Measurements from ENCODE around the gene PSMD12.
"Not testable (repeated sequence)": the region's sequence is repeated elsewhere in the genome, so short reads cannot be mapped to it uniquely, and the experiment has no call there.

Gene PSMD12

DNA sequence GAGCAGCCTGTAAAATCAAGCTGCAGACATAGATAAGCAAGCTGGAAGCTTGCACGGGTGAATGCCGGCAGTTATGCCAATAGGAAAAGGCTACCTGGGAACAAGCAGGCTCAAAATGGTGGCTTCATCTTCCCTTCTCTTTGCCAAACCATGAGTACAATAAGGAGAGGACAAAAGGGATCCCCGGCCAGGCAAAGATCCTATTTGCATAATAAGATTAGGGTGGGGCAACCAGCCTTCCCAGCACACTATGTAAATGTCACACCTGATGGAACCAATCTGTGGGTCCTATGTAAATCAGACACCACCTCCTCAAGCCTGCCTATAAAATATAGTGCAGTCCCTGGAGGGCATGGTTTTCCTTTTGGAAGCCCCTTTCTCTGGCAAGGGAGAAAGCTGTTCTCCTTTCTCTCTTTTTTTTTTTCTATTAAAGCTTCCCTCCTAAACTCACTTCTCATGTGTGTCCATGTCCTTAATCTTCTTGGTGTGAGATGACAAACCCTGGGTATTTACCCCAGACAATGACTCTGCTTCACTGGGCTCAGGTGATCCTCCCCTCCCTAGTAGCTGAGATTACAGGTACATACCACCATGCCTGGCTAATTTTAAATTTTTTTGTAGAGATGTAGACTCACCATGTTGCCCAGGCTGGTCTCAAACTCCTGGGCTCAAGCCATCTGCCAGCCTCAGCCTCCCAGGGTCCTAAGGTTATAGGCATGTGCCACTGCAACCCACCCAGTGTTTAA is 44.2 kb downstream of the PSMD12 start:
- in situ Hi-C loops (cut with MboI; ENCODE audit: low pct_unique_long_range_greater_than_20kb, low sequenced_read_pairs) = no loop called here
- DNase-seq = peak; percentile 42

DNA sequence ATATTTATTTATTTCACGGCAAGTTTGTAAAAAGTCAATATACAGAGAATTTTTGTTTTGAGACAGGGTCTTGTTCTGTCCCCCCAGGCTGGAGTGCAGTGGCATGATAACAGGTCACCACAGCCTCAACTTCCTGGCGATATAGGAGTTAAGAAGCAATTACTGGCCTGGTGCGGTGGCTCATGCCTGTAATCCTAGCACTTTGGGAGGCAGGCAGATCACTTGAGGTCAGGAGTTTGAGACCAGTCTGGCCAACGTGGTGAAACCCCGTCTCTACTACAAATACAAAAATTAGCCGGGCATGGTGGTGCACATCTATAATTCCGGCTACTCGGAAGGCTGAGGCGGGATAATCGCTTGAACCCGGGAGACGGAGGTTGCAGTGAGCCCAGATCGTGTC is 44.9 kb downstream of the PSMD12 start:
- DNase-seq; in situ Hi-C loops (cut with MboI; ENCODE audit: low pct_unique_long_range_greater_than_20kb, low sequenced_read_pairs): not testable (repeated sequence)

DNA sequence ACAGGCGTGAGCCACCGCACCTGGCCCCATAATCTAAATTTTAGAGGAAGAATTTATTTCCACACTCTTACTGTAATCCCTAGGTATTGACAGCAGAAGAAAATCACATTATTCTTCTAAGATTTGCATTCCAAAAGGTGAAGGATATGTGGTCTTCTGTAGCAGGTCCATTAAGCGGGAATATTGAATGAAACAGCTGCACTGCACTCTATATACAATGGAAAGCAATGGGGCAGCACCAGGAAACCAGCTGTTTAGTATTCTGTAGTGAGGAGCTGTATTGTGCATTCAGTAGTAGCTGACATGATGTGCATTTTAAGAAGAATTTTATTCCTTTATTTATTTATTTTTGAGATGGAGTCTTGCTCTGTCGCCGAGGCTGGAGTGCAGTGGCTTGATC is 49.6 kb downstream of the PSMD12 start:
- in situ Hi-C loops (cut with MboI; ENCODE audit: low pct_unique_long_range_greater_than_20kb, low sequenced_read_pairs) = no loop called here

DNA sequence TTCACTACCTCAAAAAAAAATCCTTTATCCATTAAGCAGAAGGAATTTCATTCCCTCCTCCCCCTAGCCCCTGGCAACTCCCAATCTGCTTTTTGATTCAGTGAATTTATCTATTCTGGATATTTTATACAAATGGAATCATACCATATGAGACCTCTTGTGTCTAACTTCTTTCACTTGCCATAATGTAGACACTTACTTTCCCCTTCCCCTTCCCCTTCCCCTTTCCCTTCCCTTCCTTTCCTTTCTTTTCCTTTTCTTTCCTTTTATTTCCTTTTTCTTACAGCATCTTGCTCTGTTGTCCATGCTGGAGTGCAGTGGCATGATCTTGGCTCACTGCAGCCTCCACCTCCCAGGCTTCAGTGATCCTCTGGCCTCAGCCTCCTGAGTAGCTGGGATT is 50.5 kb downstream of the PSMD12 start:
- in situ Hi-C loops (cut with MboI; ENCODE audit: low pct_unique_long_range_greater_than_20kb, low sequenced_read_pairs) = no loop called here
- DNase-seq = no peak

More for the DNA sequence above, 49.6 kb downstream of the PSMD12 start:
- DNase-seq = no peak

DNA sequence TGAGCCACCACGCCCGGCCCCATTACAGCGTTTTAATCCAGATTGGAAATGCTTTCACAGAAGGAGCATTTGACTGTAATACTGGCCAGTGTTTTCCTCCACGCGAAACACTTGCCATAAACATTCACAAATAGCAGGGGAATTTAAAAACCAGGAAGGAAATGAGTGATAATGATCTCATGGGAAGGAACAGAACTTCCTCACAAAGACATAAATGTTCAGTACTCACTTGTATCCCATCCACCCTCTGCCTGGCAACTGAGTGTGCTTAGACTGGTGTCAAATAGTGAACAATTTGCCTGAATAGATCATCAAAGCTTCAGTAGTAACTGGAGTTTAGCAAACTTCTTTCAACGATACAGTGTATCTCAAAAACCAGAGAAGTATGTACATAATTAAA is 54.1 kb downstream of the PSMD12 start:
- in situ Hi-C loops (cut with MboI; ENCODE audit: low pct_unique_long_range_greater_than_20kb, low sequenced_read_pairs) = no loop called here
- no peak for DNase-seq

DNA sequence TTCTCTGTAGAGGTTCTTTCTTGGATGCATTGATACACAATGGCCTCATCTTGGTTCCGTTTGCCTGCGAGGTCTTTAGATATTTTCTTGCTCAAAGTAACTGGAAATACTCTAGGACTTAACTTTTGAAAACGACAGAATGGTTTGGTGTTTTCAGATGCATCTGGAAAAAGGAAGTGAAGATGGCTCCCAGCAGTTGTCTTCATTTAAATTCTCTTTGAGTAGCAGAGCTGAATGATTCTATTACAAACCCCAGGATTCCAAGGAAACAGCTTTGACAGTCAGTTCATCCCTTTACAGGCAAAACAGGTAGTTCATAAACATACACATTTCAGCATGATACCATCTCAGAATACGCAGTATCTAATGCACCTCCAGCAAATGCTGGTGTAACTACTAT is 54.8 kb downstream of the PSMD12 start:
- in situ Hi-C loops (cut with MboI; ENCODE audit: low pct_unique_long_range_greater_than_20kb, low sequenced_read_pairs) = no loop called here
- DNase-seq = no peak

DNA sequence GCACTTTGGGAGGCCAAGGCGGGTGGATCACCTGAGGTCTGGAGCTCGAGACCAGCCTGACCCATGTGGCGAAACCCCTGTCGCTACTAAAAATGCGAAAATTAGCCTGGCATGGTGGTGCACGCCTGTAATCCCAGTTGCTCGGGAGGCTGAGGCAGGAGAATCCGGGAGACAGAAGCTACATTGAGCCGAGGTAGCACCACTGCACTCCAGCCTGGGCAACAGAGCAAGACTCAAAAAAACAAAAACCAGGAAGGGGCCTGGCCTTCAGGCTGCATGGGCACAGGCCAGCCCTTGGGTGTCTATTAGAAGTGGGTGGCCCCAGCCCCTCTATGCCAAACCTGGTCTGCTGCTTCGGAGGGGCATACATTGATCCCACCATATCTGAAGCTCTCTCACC is 56.0 kb downstream of the PSMD12 start:
- no peak for DNase-seq
- in situ Hi-C loops (cut with MboI; ENCODE audit: low pct_unique_long_range_greater_than_20kb, low sequenced_read_pairs) = no loop called here

DNA sequence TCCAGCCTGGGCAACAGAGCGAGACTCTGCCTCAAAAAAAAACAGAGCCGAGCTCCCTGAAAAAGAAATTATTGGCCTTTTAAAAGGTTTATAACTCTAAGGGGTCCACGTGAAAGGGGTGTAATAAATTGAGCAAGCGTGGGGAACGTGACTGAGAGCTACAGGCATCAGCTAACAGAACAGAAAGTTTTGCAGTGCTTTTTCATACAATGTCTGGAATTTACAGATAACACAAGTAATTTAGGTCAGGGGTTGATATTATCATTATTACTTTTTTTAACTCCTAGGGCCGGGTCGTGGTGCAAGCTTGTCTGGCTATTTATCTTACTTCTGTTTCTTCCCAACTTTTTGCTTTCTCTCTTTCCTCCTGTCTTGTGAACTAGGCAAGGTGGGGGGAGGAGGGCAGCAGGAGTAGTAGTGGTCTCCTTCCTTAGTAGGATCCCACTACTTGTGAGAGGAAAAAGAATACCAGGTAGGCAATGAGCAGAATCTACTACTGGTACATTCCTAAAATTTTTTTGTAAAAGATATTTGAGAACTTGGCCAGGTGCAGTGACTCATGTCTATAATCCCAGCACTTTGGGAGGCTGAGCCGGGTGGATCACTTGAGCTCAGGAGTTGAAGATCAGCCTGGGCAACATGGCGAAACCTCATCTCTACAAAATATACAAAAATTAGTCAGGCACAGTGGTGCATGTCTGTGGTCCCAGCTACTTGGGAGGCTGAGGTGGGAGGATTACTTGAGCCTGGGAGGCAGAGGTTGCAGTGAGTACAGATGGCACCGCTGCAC is 60.7 kb downstream of the PSMD12 start:
- in situ Hi-C loops (cut with MboI; ENCODE audit: low pct_unique_long_range_greater_than_20kb, low sequenced_read_pairs); DNase-seq: not testable (repeated sequence)

DNA sequence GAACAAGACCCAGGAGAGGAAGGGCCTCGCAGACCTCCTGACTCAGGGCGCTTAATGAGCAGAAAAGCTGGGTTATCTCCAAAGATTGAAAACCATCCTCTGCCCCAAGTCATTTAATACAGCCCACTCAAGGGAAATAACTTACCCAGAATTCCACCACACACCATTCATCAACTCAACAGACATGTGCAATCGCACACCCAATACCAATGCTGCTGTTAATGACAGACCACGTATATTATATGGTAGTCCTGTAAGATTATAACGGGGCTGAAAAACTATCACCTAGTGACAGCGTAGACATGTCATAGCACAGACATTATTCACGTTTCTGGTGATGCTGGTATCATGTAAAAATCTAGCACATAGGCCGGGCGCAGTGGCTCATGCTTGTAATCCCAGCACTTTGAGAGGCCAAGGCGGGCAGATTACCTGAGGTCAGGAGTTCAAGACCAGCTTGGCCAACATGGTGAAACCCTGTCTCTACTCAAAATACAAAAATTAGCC is 68.9 kb downstream of the PSMD12 start:
- in situ Hi-C loops (cut with MboI; ENCODE audit: low pct_unique_long_range_greater_than_20kb, low sequenced_read_pairs) = no loop called here

DNA sequence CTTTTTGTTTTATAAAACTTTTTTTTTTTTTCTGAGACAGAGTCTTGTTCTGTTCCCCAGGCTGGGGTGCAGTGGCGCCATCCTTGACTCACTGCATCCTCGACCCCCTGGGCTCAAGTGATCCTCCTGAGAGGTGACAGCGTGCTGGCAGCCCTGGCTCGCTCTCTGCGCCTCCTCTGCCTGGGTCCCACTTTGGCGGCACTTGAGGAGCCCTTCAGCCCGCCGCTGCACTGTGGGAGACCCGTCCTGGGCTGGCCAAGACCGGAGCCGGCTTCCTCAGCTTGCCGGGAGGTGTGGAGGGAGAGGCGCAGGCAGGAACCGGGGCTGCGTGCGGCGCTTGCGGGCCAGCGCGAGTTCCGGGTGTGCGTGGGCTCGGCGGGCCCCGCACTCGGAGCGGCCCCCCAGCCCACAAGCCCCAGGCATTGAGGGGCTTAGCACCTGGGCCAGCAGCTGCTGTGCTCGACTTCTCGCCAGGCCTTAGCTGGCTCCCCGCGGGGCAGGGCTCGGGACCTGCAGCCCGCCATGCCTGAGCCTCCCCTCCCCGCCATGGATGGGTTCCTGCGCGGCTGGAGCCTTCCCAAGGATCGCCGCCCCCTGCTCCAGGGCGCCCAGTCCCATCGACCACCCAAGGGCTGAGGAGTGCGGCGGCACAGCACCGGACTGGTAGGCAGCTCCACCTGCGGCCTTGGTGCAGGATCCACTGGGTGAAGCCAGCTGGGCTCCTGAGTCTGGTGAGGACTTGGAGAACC is 71.8 kb downstream of the PSMD12 start:
- in situ Hi-C loops (cut with MboI; ENCODE audit: low pct_unique_long_range_greater_than_20kb, low sequenced_read_pairs) = no loop called here
- no peak for DNase-seq

More for the DNA sequence above, 68.9 kb downstream of the PSMD12 start:
- no peak for DNase-seq

DNA sequence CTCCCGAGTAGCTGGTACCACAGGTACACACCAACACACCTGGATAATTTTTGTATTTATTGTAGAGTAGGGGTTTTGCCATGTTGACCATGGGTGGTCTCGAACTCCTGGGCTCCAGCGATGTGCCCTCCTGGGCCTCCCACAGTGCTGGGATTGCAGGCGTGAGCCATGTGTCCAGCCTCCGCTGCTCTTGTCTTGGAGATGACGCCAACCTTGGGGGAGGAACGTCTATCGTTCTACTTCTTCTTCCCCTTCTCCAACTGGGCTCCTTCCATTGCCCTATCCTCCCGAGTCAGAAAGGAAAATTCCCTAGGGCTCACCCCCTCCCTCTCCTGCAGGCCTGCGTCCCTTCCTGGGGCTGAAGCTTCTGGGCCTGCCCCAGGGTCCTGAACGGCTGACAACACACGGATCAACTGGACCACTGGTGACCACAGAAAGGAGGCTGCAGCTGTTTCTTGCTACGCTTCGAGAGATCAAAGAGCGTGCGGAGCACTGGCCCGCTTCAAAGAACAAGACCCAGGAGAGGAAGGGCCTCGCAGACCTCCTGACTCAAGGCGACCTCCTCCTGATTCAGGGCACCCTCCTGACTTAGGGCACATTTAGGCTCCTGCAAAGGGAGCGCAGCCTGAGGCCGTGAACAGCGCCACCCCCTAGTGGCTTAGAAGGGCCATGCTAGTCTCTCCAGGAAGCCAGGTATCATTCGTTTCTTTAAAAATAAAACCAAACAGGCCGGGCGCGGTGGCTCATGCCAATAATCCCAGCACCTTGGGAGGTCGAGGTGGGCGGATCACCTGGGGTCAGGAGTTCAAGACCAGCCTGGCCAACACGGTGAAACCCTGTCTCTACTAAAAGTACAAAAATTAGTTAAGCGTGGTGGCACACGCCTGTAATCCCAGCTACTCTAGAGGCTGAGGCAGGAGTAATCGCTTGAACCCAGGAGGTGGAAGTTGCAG is 72.8 kb downstream of the PSMD12 start:
- DNase-seq = peak; percentile 82
- in situ Hi-C loops (cut with MboI; ENCODE audit: low pct_unique_long_range_greater_than_20kb, low sequenced_read_pairs) = no loop called here

DNA sequence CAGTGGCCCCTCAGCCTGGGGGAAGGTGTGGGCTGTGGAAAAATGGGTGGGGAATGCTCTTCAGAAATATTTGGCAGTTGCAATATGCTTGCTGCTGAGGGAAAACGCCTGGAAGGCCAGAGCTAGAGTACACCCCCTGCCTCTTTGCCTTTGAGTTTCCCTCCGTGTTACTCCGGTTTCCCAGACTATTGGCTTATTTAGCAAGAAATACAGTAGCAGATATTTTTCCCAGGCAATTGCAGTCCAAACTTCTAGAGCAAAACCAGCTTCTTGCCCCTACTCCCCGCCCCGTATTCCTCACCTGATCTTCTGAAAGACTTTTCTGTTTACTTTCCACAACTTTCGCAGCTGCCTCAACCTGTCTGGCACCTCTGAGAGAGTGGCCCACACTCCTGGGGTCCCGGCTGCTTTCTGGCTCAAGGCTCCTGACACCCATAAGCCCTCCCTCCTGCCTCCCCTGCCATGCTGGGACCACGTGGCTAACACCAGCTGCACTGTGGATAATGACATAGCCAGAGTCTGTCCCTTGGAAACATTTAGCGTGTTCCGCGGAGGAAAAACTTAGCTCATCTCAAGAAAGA is 75.6 kb downstream of the PSMD12 start:
- DNase-seq = no peak
- in situ Hi-C loops (cut with MboI; ENCODE audit: low pct_unique_long_range_greater_than_20kb, low sequenced_read_pairs) = no loop called here

DNA sequence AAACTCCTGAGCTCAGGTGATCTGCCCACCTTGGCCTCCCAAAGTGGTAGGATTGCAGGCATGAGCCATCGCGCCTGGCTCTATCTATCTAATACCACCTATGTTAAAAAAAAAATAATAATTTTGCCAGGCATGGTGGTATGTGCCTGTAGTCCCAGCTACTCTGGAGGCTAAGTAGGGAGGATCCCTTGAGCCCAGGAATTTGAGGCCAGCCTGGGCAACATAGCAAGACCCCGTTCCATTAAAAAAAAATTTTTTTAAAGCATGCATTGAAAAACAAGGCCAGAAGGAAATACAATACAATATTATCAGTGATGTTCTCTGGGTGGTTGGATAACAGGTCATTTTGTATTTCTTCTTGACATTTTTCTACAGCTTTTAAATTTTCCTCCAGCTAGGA is 76.1 kb downstream of the PSMD12 start:
- no peak for DNase-seq
- in situ Hi-C loops (cut with MboI; ENCODE audit: low pct_unique_long_range_greater_than_20kb, low sequenced_read_pairs) = no loop called here

DNA sequence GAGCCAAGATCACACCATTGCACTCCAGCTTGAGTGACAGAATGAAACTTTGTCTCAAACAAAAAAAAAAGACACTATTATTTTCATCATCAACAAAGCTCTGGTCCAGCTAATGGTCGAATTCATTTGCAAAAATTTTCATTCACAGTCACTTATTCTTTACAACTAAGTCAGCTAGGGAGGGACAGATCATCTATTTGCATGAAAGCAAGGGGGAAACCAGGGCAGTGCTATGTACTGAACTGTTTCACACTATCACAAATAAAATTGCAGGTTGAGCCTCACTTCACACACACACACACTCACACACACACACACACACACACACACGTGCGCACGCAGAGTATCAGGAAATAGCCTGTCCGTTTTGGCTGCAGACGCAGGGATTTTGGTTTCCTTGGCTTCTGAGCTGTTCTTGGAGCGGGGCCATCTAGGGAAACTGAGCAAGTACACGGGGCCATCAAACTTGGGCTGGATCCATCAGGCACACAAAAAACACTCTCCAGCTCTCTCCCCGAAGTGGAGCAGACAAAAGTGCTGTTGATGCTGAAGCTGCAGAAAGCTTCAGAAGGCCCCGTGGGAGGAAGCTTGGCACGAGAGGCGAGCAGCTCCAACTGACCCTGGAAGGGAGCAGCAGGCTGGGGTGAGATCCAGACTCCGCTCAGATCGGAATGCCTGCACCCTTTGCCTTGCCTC is 77.0 kb downstream of the PSMD12 start:
- no peak for DNase-seq
- in situ Hi-C loops (cut with MboI; ENCODE audit: low pct_unique_long_range_greater_than_20kb, low sequenced_read_pairs) = no loop called here
